Stimulated activated naive B cell treated with anti-CD40 and anti-IgM and Interleukin-4, amounts not matched to agents 10 μg/mL and 1 μg/mL and 100 μg/mL, for 72 hours (primary cell): Measurements from ENCODE around the gene ATXN7.
A peak's percentile ranks its signal among the peaks of the same experiment; 100 is the strongest.

Experiments used
- ATAC-seq, 2 donors: fragments of 150-1000 bp; cut with Tn5 transposase; replicated peaks; 2 replicates each; pipeline ENCODE4 v1.10.0; 2021; ENCODE audit warnings: moderate library complexity in 1 of 2
- DNase-seq: peaks from one replicate; pipeline ENCODE4 v3.0.0; 2021
- H3K27ac Mint-ChIP-seq: one replicate; pipeline ENCODE4 v1.8.0; 2022; ENCODE audit warnings: mild to moderate bottlenecking, mixed read lengths
- H3K27me3 Mint-ChIP-seq, 2 donors: one replicate each; pipeline ENCODE4 v1.8.0; 2022; ENCODE audit warnings: mixed read lengths in 2 of 2
- H3K36me3 Mint-ChIP-seq, 2 donors: one replicate each; pipeline ENCODE4 v1.8.0; 2022; ENCODE audit warnings: mixed read lengths in 2 of 2, mild to moderate bottlenecking in 1 of 2
- H3K4me1 Mint-ChIP-seq, 2 donors: one replicate each; pipeline ENCODE4 v1.8.0; 2022; ENCODE audit warnings: mixed read lengths in 2 of 2, mild to moderate bottlenecking in 1 of 2
- H3K4me3 Mint-ChIP-seq, 2 donors: one replicate each; pipeline ENCODE4 v1.8.0; 2022; ENCODE audit warnings: mild to moderate bottlenecking in 2 of 2, mixed read lengths in 2 of 2, moderate library complexity in 1 of 2
- H3K9me3 Mint-ChIP-seq, 2 donors: one replicate each; pipeline ENCODE4 v1.8.0; 2022; ENCODE audit warnings: mixed read lengths in 2 of 2, mild to moderate bottlenecking in 1 of 2

ATXN7 gene

DNA sequence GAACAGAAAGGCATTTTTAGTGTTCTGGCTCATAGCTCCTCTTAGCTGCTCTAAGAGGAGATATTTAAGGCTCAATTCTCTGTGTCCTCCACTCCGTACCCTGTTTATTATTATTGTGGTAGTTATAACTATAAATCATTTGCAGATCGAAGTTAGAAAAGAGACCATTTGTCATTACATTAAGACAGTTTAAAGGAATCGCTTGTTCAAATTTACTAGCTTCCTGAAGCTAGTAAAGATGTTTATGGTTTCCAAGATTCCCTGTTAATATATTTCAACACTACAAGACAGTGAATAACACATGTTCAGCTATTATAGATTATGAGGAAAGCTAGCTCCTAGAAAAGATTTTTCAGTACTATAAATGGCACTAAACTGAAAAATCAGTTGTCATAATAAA lies 12.6 kb downstream of the ATXN7 start:
- H3K4me1 Mint-ChIP-seq = peaks cover 42 to 71% of the 10 kb centered on the region in 2 donors
- H3K4me3 Mint-ChIP-seq = no peak overlapping the region
- H3K36me3 Mint-ChIP-seq = peaks cover 10 to 12% of the 10 kb centered on the region in 2 donors
- H3K27ac Mint-ChIP-seq = no peak overlapping the region
- no peaks in the 10 kb centered on the region for H3K27me3 Mint-ChIP-seq
- ATAC-seq (no peak), DNase-seq (no peak)
- H3K9me3 Mint-ChIP-seq = no peaks in the 10 kb centered on the region

DNA sequence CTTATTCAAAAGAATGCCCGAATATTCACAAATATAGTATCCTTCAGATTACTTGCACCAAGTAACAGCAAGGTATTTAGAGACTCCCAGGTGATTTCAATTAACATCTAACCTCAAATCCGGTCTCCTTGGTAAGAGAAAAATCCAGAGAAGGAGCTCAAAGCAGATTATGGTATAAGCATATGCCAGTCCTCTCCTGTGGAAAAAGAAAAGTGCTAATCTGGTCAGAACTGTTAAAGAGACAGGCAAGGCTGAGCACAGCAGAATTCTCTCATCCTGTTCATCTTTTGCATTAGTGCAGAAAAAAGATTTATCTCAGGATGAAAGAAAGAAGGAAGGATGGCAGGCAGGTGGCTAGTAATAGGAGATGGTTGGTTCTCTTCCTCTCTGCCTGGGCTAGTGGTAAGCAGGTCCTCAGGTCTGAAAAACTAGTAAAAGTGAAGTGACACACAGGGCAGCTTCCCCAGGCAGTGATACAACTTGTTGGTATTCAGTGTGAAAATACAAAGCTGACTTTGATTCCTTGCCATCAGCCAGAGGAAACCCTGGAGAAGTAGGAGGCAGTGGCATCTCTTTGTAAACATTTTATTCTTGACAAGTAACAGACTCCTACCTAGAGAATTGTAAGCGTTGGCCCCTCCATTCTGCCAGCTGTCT lies 14.2 kb downstream of the ATXN7 start:
- no peak overlapping the region for H3K4me3 Mint-ChIP-seq
- H3K27ac Mint-ChIP-seq = no peak overlapping the region
- ATAC-seq (no peak), DNase-seq (no peak)
- H3K9me3 Mint-ChIP-seq = no peaks in the 10 kb centered on the region
- H3K27me3 Mint-ChIP-seq = no peaks in the 10 kb centered on the region
- H3K36me3 Mint-ChIP-seq = peaks cover 11 to 12% of the 10 kb centered on the region in 2 donors
- peaks cover 42 to 79% of the 10 kb centered on the region in 2 donors for H3K4me1 Mint-ChIP-seq

DNA sequence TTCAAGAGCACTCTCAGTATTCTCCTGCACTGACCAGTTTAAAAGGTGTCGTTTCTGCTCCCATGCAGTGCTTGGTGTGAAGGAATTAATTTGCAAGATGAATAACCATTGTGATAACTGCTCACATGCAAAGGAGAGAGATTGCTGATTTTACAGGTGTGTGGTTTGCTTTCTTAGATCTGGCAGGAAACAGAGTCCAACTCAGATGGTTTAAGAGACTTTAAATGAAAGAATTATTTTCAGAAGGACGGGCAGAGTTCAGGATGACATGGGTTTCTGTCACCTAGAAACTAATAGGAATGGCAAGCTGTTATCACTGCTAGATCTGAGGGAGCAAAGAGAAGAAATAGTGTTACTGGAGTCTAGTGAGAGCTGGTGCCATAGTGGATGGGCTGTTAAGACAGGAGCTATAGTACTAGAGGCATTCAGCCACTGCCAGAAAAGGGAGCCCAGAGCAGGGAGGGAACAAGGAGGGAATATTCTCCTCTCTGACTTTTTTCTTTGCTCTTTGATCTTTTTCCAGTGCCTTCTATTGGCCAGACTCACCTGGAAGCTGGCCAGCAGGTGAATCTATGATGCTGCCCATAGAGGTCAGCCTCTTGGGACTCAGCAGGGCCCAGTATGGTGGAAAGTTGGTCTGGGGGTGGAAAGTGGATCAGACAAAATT lies 14.9 kb downstream of the ATXN7 start:
- no peaks in the 10 kb centered on the region for H3K9me3 Mint-ChIP-seq
- H3K27me3 Mint-ChIP-seq = no peaks in the 10 kb centered on the region
- ATAC-seq = no peak
- no peak for DNase-seq
- H3K27ac Mint-ChIP-seq = peak overlapping the region; percentile 2
- peaks cover 42 to 81% of the 10 kb centered on the region in 2 donors for H3K4me1 Mint-ChIP-seq
- no peak overlapping the region for H3K4me3 Mint-ChIP-seq
- peaks cover 11% of the 10 kb centered on the region in 2 donors for H3K36me3 Mint-ChIP-seq

DNA sequence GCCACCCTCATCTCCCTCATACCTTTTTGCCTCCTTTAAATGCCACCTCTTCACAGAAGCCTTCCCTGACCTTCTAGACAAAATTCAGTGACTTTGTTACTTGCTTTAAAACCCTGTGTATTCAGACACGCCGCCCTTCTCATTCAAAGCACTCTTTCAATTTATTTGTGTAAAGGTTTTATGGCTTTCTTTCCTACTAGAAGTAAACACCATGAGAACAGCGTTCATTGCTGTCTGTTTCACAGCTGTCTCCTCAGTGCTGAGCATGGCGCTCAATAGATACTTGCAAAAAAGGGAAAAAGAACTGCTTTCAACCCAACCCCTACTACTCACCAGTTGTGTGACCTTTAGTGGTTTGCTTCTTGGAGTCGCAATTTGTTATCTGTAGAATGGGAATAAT lies 17.0 kb downstream of the ATXN7 start:
- DNase-seq = no peak
- Mint-ChIP-seq H3K36me3 (peaks cover 4 to 14% of the 10 kb centered on the region in 2 donors), H3K4me1 (peaks cover 31 to 75% of the 10 kb centered on the region in 2 donors), H3K27ac (peak overlapping the region; percentile 1), H3K9me3 (no peaks in the 10 kb centered on the region), H3K4me3 (no peak overlapping the region), H3K27me3 (no peaks in the 10 kb centered on the region)
- ATAC-seq = peak in 1 of 2 donors; percentile 42

DNA sequence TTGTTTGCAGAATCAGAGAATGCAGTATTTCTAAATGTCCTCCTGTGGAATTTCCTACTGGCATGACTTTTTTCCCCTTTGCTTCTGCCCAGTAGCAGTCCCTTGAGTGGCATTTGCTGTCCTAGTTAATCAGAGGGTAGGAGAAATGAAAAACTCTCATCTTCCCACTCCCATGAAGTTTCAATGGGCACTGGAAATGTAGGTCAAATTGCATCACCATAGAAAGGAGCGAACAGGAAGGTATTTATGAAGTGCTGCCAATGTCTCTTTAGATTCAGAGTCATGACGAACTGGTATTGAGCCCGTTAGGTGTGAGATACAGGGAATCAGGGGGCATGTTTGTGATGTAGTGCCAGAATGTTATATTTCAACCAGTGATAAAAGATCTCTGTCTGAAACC lies 23.2 kb downstream of the ATXN7 start:
- ATAC-seq (no peak), DNase-seq (no peak)
- H3K27me3 Mint-ChIP-seq = no peaks in the 10 kb centered on the region
- H3K9me3 Mint-ChIP-seq = no peaks in the 10 kb centered on the region
- peaks cover 8 to 28% of the 10 kb centered on the region in 2 donors for H3K4me1 Mint-ChIP-seq
- no peak overlapping the region for H3K4me3 Mint-ChIP-seq
- H3K27ac Mint-ChIP-seq = no peak overlapping the region
- peaks cover 7 to 8% of the 10 kb centered on the region in 2 donors for H3K36me3 Mint-ChIP-seq

DNA sequence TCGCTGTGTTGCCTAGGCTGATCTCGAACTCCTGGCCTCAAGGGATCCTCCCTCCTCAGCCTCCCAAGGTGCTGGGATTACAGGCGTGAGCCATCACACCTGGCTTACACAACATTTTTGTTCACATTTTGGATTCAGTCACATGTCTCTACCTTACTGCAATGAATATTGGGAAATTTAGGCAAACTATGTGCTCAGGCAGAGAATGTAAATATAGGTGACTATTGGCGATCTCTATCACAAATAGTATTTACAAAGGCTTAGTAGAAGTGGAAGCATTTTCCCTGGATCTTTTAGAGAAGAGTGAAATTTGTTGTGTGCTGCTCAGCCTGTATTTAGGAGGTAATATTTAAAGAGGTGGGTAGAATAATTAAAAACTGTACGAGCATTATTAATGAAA lies 27.9 kb downstream of the ATXN7 start:
- Mint-ChIP-seq H3K36me3 (peaks cover 11 to 24% of the 10 kb centered on the region in 2 donors), H3K4me3 (no peak overlapping the region), H3K4me1 (peaks cover 25 to 36% of the 10 kb centered on the region in 2 donors), H3K9me3 (no peaks in the 10 kb centered on the region), H3K27me3 (no peaks in the 10 kb centered on the region), H3K27ac (no peak overlapping the region)
- ATAC-seq (no peak), DNase-seq (no peak)

DNA sequence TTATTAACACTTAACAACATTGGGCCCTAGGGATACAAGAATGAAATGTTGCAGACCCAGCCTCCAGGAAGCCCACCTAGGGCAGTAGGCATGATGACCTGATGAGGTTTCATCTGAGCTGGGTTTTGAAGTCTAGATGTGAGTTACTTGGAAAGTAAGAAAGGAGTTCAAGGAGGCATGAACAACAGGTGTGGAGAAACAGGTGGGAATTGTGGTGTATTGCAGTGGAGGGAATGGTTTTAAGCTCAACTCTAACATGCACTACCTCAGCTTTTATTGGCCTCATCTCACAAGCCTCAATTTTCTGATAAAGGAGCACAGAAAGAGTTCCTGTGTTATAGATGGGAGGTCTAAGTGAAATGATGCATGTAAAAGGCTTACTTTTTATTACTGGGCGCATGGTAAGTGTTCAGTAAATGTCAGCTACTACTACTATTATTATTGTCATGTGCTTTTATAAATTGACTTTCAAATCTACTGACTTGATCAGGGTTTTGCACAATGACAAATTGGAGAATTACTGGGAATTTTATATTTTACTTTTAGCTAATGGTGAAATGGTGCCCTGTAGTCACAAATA lies 29.2 kb downstream of the ATXN7 start:
- ATAC-seq = no peak
- peaks cover 8 to 24% of the 10 kb centered on the region in 2 donors for H3K36me3 Mint-ChIP-seq
- no peak overlapping the region for H3K4me3 Mint-ChIP-seq
- no peaks in the 10 kb centered on the region for H3K9me3 Mint-ChIP-seq
- H3K4me1 Mint-ChIP-seq = peaks cover 25 to 41% of the 10 kb centered on the region in 2 donors
- DNase-seq = no peak
- no peaks in the 10 kb centered on the region for H3K27me3 Mint-ChIP-seq
- H3K27ac Mint-ChIP-seq = no peak overlapping the region

DNA sequence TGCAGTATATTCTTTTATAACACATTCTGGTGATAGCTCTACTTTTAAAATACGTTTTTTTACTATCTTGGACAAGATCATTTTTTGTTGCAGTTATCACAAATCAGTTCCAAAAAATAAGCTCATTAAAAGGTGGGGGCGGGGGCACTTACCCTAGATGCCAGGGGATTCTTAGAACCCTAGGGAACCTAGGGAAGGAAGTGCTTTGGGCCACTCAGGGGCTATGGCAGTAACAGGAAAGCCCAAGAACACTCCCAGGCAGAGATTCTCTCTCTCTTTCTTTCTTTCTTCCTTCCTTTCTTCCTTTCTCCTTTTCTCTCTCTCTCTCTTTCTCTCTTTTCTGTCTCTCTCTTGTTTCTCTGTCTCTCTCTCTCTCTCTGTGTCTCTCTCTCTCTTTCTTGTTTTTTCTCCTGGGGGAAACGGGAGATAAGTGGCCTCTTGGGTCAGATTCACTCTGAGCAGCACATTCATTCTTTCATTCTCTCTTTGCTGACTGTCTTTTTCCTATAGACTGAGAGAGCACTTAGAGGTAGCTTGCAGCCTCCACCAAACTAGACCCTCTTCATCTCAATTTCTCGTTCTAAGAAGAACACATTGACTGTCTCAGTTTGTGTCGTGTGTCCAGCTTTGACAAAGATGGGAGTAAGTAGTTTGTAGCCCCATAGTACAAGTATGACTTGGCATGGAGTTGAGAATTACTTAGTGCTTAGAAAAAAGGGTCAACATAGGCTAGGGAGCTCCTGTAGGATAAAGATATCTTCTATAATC lies 31.9 kb downstream of the ATXN7 start:
- ATAC-seq = no peak
- Mint-ChIP-seq H3K4me1 (peaks cover 31 to 52% of the 10 kb centered on the region in 2 donors), H3K36me3 (peaks cover 18 to 43% of the 10 kb centered on the region in 2 donors), H3K27ac (peak overlapping the region; percentile 73), H3K4me3 (peak overlapping the region in 1 of 2 donors; percentile 3), H3K9me3 (no peaks in the 10 kb centered on the region), H3K27me3 (no peaks in the 10 kb centered on the region)
- no peak for DNase-seq

DNA sequence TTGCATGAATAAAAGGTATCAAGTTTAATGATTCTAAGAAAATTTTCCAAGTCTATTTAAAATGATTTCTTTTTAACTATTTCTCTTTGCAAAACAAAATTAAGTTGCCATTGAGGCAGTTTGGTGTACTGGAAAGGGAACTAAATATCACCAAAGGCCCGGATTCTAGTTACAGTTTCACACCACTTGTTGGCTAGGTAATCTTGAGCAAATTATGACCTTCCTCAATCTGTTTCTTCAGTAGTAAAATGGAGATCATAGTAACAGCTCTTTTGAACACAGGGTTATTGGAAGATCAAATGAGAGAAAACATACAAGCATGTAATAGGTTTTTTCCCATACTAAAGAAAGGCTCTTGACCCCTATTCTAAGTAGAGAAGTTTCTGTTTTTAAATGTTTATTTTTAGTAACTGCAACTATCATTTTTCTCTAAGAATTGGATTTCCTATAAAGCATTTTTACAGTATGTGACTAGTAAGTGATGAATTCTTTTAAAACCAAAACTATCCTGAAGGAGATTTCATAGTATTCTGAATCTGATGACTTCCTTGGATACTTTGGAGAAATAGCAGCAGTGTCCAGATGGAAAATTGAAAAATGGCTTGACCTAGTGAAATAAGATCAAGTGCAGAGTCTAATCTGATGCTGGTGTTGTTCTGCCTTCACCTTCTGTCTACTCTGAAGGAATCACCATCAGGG lies 32.8 kb downstream of the ATXN7 start:
- Mint-ChIP-seq H3K27ac (peak overlapping the region; percentile 11), H3K4me1 (peaks cover 31 to 53% of the 10 kb centered on the region in 2 donors), H3K9me3 (peaks cover 1 to 3% of the 10 kb centered on the region in 2 donors), H3K36me3 (peaks cover 21 to 46% of the 10 kb centered on the region in 2 donors), H3K27me3 (no peaks in the 10 kb centered on the region), H3K4me3 (no peak overlapping the region)
- no peak for DNase-seq
- peak; percentile 57 to 67 for ATAC-seq

DNA sequence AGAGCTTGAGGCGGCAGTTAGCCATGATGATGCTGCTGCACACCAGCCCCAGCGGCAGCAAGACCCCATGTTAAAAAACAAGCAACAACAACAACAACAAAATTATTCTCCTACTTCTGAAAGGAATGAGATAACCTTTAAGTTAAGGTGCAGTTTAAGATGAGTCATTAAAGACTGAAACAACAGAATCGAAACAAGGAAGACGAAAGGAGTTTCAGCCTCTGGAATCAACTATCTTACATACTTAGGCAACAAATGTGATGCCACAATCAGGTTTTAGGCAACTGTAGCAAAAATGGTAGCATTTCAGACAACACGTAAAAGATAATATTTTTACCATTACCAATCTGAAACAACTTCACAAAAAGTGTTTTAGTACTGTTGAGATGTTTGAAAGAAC lies 36.3 kb downstream of the ATXN7 start:
- peaks cover 20 to 36% of the 10 kb centered on the region in 2 donors for H3K4me1 Mint-ChIP-seq
- DNase-seq (no peak), ATAC-seq (no peak)
- H3K4me3 Mint-ChIP-seq = no peak overlapping the region
- no peak overlapping the region for H3K27ac Mint-ChIP-seq
- H3K36me3 Mint-ChIP-seq = peaks cover 18 to 41% of the 10 kb centered on the region in 2 donors
- H3K27me3 Mint-ChIP-seq = no peaks in the 10 kb centered on the region
- peaks cover 1 to 3% of the 10 kb centered on the region in 2 donors for H3K9me3 Mint-ChIP-seq

DNA sequence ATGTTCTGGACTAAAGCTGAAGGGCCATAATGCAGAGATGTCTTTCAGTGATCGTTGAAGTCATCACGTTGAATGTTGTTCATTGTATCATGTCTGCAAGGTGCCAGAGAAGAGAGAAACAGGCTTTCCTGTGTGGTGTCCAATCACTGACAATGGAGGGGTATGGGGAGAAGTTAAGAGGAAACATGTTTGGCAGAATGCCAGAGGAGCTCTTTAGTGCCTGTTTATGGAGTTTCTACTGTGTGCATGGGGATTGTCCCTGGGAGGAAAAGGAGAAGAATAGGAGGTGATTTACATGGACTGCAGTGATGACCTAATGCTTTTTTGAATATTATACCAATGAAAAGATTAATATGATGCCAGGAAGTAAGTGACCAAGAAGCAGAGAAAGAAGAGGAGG lies 36.8 kb downstream of the ATXN7 start:
- ATAC-seq (no peak), DNase-seq (no peak)
- Mint-ChIP-seq H3K4me3 (no peak overlapping the region), H3K4me1 (peaks cover 19 to 32% of the 10 kb centered on the region in 2 donors), H3K27ac (peak overlapping the region; percentile 7), H3K36me3 (peaks cover 18 to 41% of the 10 kb centered on the region in 2 donors), H3K9me3 (peaks cover 1 to 3% of the 10 kb centered on the region in 2 donors), H3K27me3 (no peaks in the 10 kb centered on the region)

DNA sequence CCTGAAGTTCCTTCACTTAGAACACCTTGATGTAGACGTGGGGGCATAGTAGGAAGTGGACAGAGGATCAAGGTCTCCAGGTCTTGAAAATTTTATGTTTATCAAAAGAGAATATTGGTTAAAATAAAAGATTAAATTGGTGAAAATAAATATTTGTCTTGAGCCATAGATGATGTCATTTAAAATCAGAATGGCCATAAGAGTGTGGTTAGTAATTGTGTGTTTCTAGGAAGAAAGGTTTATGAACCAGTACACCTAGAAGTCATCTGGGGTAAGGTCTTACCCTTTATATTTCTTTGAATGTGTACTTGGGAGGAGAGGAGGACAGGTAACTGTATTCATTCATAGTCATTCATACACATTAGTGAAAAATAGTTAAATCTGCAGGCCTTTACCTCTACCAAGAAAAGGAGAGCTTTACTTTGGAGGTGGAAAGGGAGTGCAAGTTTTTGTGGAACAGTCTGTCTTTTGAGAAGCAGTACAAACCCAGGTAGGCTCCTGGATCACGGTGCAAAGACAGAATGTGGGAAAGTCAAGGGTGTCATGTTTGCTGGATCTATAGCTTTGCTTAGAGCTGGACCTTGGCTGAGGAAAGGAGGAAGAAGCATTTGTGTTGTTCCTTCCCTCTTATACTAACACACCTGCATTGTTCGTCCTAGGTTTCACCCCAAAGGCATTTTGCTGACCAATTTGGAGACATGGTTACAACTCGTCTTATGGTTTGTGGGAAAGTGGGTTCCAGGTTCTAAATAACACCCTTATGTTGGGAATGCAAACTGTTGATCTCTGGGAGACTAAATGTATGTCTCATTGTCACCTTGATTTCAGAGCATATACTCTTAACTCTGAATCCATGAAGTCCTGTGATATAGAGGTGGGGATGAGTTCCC lies 42.3 kb downstream of the ATXN7 start:
- no peak overlapping the region for H3K27ac Mint-ChIP-seq
- no peak overlapping the region for H3K4me3 Mint-ChIP-seq
- peaks cover 6 to 21% of the 10 kb centered on the region in 2 donors for H3K4me1 Mint-ChIP-seq
- H3K9me3 Mint-ChIP-seq = peaks cover 1 to 3% of the 10 kb centered on the region in 2 donors
- DNase-seq (no peak), ATAC-seq (no peak)
- peaks cover 8 to 22% of the 10 kb centered on the region in 2 donors for H3K36me3 Mint-ChIP-seq
- H3K27me3 Mint-ChIP-seq = no peaks in the 10 kb centered on the region

DNA sequence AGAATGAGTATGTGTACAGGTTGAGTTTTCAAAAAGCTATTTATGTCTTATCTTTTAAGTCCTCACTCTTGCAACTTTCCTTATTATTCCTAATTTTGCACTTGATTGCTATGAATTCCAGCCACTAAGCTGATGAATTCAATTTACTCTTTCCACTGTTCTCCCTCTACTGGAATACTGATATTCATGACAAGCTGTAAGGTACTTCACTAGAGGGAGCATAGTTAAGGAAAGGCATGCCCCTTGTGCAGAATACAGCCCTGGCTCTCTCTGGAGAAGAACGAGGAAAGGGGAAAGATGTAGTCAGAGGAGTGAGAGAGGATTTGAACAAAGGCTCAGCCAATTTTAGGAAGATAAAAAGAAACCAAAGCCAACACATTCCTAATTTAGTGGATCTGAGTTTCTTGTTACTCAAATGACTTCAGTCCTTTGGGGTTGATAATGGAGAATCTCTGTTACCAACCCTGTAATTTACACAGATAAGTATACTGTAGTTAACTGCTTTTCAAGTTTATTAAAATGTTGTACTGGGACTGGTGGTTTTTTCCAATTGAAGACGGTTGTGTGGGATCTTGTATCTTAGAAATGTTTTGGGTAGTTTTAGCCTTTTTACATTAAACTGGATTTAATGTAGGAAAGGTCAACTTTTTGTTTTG lies 44.5 kb downstream of the ATXN7 start:
- ATAC-seq (no peak), DNase-seq (no peak)
- Mint-ChIP-seq H3K4me1 (peaks cover 11 to 25% of the 10 kb centered on the region in 2 donors), H3K9me3 (no peaks in the 10 kb centered on the region), H3K4me3 (no peak overlapping the region), H3K27me3 (no peaks in the 10 kb centered on the region), H3K27ac (no peak overlapping the region), H3K36me3 (peaks cover 8 to 13% of the 10 kb centered on the region in 2 donors)
